NCI-H2081 treated with DMSO at 0.1 percent for 48 hours (cell line): Measurements from ENCODE around the gene C1QL2.

ENCODE experiments used
- DNase-seq: peaks from one replicate; lab custom pipeline; 2025; lab: John Stamatoyannopoulos, UW

Gene C1QL2

GRCh38 chr2:119137502-119137901 is 21.0 kb downstream of the C1QL2 start:
- no peak for DNase-seq

DNA sequence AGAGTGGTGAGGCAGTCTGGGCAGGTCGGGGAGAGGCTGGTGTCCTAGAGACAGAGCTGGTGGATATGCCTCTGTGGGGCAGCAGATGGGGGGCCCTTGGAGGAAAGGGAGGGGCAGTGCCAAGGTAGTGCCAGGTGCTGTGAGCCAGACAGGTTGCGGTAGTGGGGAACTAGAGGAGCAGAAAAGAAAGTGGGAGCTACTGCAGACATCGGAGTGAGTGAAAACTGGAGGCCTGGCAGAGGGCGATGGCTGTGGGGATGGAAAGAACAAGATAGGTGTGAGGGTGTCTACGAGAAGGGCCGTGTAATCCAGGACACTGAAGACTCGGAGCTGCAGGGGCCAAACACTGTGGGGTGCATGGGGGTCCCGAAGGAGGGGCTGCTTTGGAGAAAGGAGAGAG is 21.7 kb downstream of the C1QL2 start:
- DNase-seq, result no peak

DNA sequence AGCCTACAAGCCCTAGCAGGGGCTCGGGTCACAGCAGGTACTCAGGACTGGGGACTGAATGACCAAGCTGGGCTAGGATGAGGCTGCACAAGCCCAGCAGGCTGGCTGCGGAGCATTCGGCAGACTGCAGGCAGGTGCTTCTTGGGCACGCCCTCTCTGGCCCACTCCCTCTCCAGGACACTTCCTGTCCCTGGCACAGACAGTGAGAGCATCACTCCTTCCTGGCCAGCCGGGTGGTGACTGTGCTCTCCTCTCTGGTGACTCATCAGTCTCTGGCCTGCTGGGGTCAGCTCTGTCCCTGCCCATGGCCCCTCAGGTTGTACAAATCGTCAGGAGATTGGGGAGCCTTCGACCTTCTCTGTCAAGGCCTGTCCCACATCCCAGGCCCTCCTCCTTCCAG is 22.5 kb downstream of the C1QL2 start:
- no peak for DNase-seq

GRCh38 chr2:119134775-119135174 is 23.8 kb downstream of the C1QL2 start:
- no peak for DNase-seq

- DNase-seq, result no peak
These were observed 31.9 kb downstream of the C1QL2 start for GRCh38 chr2:119126650-119127049.

DNA sequence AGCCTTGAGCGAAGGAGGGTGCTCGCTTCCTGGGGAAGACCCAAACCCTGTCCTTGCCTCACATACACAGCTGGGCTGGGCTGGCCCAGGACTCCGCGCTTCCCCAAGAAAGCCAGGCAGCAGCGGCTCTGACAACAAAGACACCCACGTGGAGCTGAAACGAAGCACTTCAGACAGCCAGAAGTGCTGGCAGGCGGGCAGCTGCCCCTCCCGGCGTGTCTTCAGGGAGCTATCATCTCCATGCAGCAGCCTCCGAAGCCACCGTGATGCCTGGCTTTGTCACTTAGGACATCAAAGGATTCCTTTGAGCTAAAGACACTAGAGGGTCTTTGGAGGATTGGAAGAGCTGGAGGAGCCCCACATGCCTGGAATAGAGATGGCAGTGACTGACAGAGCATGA is 35.2 kb downstream of the C1QL2 start:
- DNase-seq, result no peak

DNA sequence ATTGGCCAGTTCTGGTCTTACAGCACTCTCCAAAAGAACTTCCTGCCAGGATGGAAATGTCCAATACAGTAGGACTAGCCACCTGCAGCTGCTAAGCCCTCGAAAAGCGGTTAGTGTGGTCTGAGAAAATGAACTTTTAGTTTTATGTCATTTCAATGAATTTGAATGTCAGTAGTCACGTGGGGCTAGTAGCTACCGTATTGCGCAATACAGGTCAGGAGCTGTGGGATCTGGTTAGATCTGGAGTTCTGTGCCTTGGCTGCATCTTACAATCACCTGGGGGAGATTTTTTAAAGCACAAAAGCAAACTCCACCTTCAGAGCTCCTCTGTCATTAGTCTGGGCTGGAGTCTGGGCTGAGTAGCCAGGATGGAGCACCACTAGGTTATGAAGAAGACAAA is 35.9 kb downstream of the C1QL2 start:
- no peak for DNase-seq

DNA sequence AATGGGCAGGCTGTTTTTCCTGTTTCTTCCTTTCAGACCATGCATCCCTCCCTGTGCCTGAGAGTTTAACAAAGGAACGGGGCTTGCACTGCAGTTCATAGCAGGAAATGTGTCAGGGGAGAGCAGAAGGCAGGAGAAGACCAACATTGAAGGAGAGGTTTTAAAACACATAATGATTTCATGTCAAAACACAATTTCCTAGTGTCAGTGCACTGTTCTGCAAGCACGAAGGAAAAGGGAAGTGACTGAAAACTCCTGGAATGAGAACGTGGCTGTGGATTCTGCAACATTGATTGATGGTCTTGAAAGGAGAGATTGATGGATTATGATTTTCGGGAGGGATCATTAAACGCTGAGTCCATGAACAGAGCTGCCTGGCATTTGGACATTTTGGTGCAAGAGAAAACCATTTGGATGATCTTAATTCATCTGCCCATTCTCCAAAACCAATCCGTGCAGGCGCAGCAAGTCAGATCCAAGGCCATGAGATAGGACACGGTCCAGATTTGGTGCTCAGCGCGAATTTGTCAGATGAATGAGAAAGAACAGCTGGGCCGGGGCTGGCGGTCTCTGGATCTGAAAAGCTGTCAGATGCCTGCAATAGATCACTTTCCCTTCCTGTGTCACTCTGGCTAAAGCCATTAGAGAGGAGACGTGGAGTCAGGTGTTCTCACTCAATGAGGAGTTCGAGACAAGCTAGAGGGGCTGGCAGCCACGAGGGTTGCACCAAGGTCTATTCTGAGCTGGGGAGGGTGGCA is 38.4 kb downstream of the C1QL2 start:
- no peak for DNase-seq

DNA sequence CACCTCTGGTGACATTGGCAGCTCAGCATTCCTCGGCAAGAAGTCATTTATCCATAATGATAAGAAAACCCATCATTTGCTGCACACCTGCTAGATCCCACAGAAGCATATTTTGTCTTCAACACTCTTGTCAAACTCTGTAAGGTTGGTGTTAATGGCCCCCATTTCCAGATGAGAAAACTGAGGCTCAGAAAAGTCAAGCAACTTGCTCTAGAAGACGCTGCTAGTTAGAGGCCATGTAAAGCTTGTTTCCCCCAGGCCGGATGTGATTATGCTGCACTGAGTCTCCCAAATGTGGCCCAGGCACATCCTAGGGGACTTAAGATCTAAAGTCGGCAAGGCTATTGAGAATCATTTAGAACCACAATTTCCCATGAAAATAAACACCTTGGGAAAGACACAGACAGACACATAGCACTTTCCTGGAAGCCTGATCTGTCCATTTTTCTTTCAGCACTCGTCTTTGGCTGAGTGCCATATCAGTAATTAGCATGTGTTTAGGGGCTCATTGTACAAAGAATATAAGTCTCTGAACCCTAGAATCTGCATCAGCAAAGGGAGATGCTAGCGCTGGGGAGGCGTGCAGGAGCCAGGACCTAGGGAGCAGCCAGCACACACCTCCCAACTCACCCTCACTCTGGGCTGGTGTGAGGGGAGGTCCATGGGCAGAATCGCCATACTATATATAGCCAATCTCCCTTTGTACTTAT is 39.3 kb downstream of the C1QL2 start:
- no peak for DNase-seq

DNA sequence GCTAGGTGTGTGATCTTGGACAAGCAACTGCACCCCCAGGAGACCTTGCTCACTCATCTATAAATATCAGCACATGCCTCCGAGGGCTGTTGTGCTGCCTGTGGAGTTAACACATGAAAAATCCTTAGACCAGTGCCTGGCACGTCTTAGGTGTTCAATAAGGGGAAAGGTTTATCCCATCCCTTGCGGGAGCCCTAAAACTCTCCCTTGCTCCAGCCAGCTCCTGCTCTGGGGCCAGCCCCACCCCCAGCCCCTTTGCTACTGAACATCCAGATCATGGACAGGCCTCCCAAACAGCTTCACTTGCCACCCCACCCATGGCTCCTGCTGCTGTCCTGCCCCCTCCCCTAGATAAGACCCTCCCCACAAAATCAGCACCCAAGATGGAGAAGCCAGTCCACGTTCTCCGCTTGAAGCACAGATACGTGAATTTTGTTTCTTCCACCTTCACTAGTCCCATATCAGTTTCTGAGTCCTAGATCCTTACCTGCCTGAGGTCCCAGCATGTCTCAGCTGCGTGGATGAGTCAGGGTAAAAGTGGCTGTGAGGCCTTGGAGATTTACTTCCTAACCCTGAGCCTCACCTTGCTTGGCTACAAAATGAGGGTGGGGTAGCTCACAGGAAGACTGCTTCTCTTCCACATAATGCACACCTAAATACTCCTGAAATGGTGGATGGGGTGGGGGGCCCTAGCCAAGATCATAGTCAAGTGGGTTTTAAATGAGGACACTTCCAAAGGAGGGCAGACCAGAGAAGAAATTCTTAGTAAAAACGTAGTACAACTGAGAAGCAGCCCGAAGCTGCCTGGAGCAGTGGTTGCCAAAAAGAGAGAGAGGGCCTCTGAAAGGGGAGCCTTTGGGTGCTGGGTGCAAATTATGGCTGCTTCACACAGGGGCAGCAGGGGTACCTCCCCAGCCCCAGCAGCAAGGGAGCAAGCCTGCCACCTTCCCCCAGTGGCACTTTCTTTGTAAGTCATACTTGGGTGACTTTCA is 40.4 kb downstream of the C1QL2 start:
- no peak for DNase-seq

DNA sequence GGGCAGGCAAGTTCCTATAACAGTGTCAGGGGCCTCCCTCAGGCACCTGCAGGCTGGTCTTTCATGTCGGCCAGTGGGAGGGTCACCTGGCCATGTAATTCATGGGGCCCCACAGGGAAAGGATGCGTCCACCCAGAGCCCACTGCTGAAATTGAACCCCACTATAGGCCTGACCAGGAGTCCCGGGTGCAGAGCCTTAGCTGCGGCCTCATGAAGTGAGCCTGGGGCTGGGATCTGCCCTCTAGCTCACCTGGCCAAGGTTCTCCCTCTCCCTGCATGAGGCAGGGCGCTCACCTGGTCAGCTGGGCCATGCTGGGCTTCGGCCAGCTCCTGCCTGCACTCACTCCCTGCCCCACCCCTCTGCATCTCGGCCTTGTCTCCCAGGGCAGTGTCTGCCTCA is 41.1 kb downstream of the C1QL2 start:
- DNase-seq, result no peak

DNA sequence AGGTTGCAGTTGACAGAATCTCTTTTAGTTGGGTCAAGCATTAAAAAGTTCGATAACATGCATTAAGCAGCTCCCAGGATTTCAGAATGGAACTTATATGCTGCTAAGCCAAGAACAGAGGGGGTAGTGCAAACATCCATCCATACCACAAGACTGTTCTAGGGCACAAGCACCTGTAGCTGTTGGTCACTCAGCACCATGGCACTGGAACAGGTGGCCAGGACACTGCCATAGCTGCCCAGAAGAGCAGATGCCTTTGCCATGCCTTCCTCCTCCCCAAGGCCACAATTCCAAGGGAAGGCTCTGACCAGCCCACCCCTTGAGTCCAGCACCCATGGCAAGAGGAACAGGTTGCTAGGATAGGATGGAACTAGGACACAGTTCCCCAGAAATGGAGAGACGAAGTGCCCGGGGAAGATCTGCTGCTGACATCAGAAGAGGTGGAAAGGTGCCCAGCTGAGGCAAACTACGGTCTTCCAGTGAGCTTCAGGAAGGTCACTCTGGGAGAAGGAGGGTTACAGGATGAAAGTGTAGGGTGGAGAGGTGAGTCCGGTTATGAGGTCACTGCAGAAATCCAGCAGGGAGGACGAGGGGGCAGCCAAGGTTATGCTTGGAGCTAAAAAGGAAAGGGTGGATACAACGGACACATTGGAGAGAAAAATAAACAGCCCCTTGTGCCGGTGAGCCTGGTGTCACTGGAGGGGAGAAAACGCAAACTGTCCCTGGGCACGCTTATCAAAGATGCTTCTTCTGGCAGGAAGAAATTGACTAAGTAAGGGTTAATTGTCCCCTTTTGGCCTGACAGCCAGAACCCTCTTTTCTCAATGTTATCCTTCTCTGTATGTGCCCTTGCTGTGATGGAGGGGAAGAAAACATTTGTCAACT is 41.9 kb downstream of the C1QL2 start:
- DNase-seq, result no peak

GRCh38 chr2:119114266-119114665 is 44.3 kb downstream of the C1QL2 start:
- DNase-seq, result no peak

- DNase-seq, result no peak
These were observed 45.1 kb downstream of the C1QL2 start for GRCh38 chr2:119113489-119113770.

- no peak for DNase-seq
These were observed 45.6 kb downstream of the C1QL2 start for GRCh38 chr2:119112770-119113488.

DNA sequence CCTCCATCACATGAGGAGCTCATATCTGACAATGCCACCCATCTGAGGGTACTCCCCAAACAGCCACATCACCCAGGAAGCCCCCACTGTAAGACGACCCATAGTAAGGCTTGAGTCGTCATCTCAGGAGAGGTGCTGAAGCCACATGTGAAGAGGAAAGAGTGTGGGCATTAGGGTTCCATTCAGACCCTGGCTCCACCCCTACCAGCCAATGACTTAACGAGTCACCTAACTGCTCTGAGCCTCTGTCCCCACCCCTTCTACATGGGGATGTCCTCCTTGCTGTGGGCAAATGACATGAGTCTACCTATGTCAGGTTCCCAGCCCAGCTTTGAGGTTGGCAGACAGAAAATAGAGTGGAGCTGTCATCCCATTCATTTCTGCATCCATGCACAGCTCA is 46.3 kb downstream of the C1QL2 start:
- no peak for DNase-seq

DNA sequence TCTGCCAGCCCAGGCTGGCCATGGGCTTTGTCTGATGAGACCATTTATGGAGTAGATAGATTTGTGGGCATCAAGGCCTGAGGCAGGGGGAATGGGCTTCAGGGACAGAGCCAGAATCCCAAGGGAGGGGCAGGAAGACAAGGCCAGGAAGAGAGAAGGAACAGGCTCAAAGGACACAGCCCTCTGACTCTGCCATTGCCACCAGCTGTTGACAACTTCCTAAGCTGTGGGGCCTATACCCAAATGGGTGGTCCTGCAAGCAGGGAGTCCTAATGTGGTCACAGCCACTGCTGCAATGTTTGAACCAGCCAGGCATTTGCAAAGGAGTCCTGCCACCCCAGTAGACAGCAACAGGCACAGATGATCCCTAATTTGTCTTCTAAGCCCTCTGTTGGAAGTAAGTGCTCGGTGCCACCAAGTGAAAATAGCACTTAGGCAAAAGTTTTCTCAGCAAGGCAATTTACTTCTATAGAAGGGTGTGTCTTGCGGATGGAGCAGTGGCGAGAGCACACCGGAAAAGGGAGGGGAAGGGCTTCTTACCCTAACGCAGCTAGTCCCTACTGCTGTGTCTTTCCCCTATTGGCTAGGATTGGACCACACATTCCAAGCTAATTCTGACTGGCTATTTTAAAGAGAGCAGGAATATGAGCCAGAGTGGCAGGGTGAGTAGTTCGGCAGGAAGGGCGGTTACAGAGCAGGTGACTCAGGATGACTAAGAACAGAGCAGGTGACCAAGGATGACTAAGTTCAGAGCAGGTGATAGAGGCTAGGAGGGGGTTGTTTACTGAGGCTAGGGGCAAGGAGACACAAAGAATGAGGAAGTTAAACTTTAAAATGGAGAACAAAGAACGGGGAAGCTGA is 47.2 kb downstream of the C1QL2 start:
- DNase-seq, result no peak

DNA sequence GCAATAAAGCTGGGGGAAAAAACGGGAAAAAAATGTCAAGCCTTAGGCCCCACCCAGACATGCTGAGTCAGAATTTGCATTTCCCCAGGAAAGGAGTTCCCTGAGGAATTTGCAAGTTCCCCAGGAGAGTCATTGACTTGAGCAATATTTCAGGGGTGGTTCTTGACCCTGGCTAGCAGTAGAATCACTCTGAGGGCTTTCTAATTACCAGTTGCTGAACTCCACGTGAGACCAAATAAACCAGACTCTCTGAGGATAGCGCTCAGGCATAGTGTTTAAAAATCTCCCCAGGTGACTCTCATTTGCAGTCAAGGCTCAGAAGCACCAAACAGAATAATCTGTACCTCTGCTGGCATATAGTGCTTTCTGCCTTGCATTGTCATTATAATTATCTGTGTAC is 48.7 kb downstream of the C1QL2 start:
- no peak for DNase-seq

DNA sequence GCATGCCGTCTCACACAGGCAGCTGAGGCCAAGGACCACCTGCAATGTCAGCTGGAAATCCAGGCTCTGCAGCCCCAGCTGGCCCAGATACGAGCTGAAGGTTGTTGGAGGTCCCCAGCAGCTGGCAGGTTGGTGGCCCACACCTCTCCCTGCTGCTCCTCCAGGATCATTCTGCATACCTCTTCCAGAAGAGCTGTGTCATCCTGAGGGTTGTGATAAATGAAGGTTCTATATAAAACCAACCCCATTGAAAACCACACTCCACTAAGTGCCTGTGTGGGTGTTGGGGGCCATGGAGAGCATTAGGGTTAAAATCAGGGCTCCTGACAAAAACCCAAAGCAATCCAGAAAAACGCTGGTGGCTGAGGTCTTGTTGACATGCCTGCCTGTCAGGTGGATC is 50.4 kb downstream of the C1QL2 start:
- DNase-seq, result no peak

DNA sequence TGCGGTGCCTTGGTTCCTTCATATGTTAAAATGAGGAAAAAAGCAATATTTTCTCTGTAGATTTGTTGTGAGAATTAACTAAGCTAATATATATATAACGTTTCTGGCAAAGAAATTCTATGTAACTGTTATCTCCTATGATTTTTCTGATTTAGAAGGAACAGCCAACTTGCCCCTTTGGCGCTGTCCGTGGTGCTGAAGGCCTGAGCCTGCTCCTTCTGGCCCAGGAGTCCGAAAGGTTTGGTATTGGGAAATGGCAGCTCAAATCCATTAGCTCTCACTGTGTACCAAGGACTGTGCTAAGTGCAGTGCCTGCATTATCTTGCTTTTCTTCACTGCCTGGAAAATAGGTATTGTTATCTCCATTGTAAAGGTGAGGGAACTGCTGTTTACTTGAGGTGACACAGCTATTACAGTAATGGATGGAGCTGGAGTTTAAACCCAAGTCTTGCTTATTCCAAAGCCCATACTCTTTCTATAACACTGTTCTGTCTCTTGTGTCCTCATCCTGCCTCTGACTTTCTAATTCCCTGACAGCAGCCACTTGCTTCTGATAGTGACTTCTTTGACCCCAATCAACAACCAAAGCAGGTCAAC is 52.2 kb downstream of the C1QL2 start:
- no peak for DNase-seq
